IMR-90 (cell line): ENCODE measurements around the gene SARS2.

Experiments
- BHLHE40 ChIP-seq: fragments of 150-350 bp; IDR thresholded peaks from 2 replicates; pipeline ENCODE4 v1.6.1; 2016; ENCODE audit warnings: mild to moderate bottlenecking, low read depth, low read length
- CEBPB ChIP-seq: IDR thresholded peaks from 2 replicates; pipeline ENCODE4 v1.6.1; 2012; ENCODE audit warnings: low read depth, low read length, improper control_type of control experiment
- CHD1 ChIP-seq: IDR thresholded peaks from 2 replicates; pipeline ENCODE4 v1.6.1; 2012; ENCODE audit warnings: low read depth, low read length, improper control_type of control experiment
- FOS ChIP-seq: fragments of 150-350 bp; IDR thresholded peaks from 2 replicates; pipeline ENCODE4 v1.6.1; 2016; ENCODE audit warnings: low read depth, low read length
- MAZ ChIP-seq: IDR thresholded peaks from 2 replicates; pipeline ENCODE4 v1.6.1; 2012; ENCODE audit warnings: low read depth, mild to moderate bottlenecking, low read length, improper control_type of control experiment, moderate library complexity, borderline replicate concordance
- MXI1 ChIP-seq: IDR thresholded peaks from 2 replicates; pipeline ENCODE4 v1.6.1; 2012; ENCODE audit warnings: low read depth, mild to moderate bottlenecking, low read length, moderate library complexity, borderline replicate concordance
- POLR2A ChIP-seq: IDR thresholded peaks from 2 replicates; pipeline ENCODE4 v1.6.1; 2012; ENCODE audit warnings: mild to moderate bottlenecking, low read depth, low read length
- RAD21 ChIP-seq: IDR thresholded peaks from 2 replicates; pipeline ENCODE4 v1.6.1; 2012; ENCODE audit warnings: low read length, improper control_type of control experiment
- RFX5 ChIP-seq: IDR thresholded peaks from 2 replicates; pipeline ENCODE4 v1.8.0; 2012; ENCODE audit warnings: low read depth, mild to moderate bottlenecking, low read length, moderate library complexity
- SMC3 ChIP-seq: fragments of 150-350 bp; IDR thresholded peaks from 2 replicates; pipeline ENCODE4 v1.6.1; 2016; ENCODE audit warnings: low read depth, mild to moderate bottlenecking, antibody characterized with exemption, low read length, moderate library complexity
- TF ChIP-seq, protein P1 (sequence below): conservative IDR thresholded peaks from 2 replicates; pipeline ENCODE4 v1.5.1; 2012; ENCODE audit warnings: mild to moderate bottlenecking, low read depth, low read length, improper control_type of control experiment
- TF ChIP-seq, protein P2 (sequence below): fragments of 150-350 bp; IDR thresholded peaks from 2 replicates; pipeline ENCODE4 v1.6.1; 2017; ENCODE audit warnings: mild to moderate bottlenecking, antibody characterized with exemption, low read length, low read depth

DNA sequence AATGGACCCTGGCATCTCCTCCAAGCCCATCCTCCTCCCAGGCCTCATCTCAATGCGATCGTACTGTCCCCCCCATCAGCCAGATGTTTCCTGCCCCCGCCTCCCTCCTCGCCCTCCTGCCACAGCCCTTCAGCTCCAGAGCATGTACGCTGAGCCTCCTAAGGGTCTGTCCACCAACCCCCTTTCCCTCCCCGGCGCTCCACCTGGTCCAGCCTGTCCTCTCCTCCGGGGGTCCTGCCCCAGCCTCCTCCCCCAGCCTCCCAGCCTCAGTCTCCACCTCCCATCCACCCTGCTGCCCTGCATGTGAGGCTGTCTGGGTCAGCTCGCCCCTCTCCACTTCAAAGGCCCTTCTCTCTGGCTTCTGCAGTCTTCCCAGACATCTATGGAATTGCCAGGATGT lies 35.6 kb downstream of the SARS2 start:
- TF ChIP-seq POLR2A (no peak), MAZ (no peak), CEBPB (no peak), SMC3 (no peak), RFX5 (no peak), BHLHE40 (no peak), CHD1 (no peak), RAD21 (no peak), MXI1 (no peak), FOS (no peak)
- TF ChIP-seq, protein P1, sequence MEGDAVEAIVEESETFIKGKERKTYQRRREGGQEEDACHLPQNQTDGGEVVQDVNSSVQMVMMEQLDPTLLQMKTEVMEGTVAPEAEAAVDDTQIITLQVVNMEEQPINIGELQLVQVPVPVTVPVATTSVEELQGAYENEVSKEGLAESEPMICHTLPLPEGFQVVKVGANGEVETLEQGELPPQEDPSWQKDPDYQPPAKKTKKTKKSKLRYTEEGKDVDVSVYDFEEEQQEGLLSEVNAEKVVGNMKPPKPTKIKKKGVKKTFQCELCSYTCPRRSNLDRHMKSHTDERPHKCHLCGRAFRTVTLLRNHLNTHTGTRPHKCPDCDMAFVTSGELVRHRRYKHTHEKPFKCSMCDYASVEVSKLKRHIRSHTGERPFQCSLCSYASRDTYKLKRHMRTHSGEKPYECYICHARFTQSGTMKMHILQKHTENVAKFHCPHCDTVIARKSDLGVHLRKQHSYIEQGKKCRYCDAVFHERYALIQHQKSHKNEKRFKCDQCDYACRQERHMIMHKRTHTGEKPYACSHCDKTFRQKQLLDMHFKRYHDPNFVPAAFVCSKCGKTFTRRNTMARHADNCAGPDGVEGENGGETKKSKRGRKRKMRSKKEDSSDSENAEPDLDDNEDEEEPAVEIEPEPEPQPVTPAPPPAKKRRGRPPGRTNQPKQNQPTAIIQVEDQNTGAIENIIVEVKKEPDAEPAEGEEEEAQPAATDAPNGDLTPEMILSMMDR, result no peak
- TF ChIP-seq, protein P2, sequence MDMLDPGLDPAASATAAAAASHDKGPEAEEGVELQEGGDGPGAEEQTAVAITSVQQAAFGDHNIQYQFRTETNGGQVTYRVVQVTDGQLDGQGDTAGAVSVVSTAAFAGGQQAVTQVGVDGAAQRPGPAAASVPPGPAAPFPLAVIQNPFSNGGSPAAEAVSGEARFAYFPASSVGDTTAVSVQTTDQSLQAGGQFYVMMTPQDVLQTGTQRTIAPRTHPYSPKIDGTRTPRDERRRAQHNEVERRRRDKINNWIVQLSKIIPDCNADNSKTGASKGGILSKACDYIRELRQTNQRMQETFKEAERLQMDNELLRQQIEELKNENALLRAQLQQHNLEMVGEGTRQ, result no peak
